ENCODE data around the gene MAP3K6. TPM values are rescaled to one million over a fixed set of nuclear protein-coding genes. Genes with fewer than 3 reads are reported as not detected.

MAP3K6 gene
- total and polyA plus RNA-seq, 2 of the 13 experiments (the other 11 are each of a cell fraction or from before 2014, with no cell fraction given), result 2.7 to 3.2 TPM

- no peak for TF ChIP-seq FOXK1 (CRISPR knock-in tag; IDR thresholded peaks at IDR 0.05; ENCODE audit: borderline replicate concordance, low read depth)
- TF ChIP-seq CREM (IDR thresholded peaks at IDR 0.05), result no peak
- TF ChIP-seq CREM (CRISPR knock-in tag; IDR thresholded peaks at IDR 0.05), result no peak
- peak; percentile 72 for TF ChIP-seq KAT8 (CRISPR knock-in tag; IDR thresholded peaks at IDR 0.05)
- peak; percentile 62 for TF ChIP-seq THAP11 (CRISPR knock-in tag; IDR thresholded peaks at IDR 0.05)
- TF ChIP-seq ATF7-NPFF (CRISPR knock-in tag; IDR thresholded peaks at IDR 0.05; ENCODE audit: low read depth), result no peak; the same call in 1 of the 2 replicates
- TF ChIP-seq AKAP8 (CRISPR knock-in tag; IDR thresholded peaks at IDR 0.05), result no peak
- TF ChIP-seq HOMEZ (CRISPR knock-in tag; IDR thresholded peaks at IDR 0.05; ENCODE audit: low read depth), result no peak
- no peak for TF ChIP-seq TMF1 (CRISPR knock-in tag; IDR thresholded peaks at IDR 0.05; ENCODE audit: low read depth)
- TF ChIP-seq PLSCR1 (CRISPR knock-in tag; IDR thresholded peaks at IDR 0.05; ENCODE audit: borderline replicate concordance), result no peak
- peak; percentile 83 for TF ChIP-seq UBTF (CRISPR knock-in tag; IDR thresholded peaks at IDR 0.05)
- TF ChIP-seq ZNF484 (CRISPR knock-in tag; IDR thresholded peaks at IDR 0.05; ENCODE audit: borderline replicate concordance, low read depth), result no peak
- no peak for TF ChIP-seq ZNF710 (CRISPR knock-in tag; IDR thresholded peaks at IDR 0.05; ENCODE audit: borderline replicate concordance)
- TF ChIP-seq ZNF691 (CRISPR knock-in tag; IDR thresholded peaks at IDR 0.05; ENCODE audit: borderline replicate concordance, low read depth), result peak; percentile 53; the same call in 1 of the 2 replicates
- no peak for TF ChIP-seq E2F1 (CRISPR knock-in tag; IDR thresholded peaks at IDR 0.05)
- TF ChIP-seq TBP (CRISPR knock-in tag; IDR thresholded peaks at IDR 0.05), result no peak
- TF ChIP-seq HNRNPH1 (optimal IDR thresholded peaks at IDR 0.05; ENCODE audit: low read depth, low read length), result no peak
- TF ChIP-seq CSRNP2 (CRISPR knock-in tag; conservative IDR thresholded peaks at IDR 0.05; ENCODE audit: low read depth), result no peak
Measured at GRCh38 chr1:27341525-27342252, 25.1 kb downstream of the MAP3K6 start, which contains the start of gene SYTL1 (continued).
